Dermis microvascular lymphatic vessel endothelial cell (primary cell): ENCODE measurements around the gene NOTCH2. TPM values are rescaled to one million over a fixed set of nuclear protein-coding genes. Genes with fewer than 3 reads are reported as not detected.

Experiments used
- DNase-seq, 2 donors: peaks; one replicate each; pipeline versions ENCODE4 v3.0.0 to v3.0.0-alpha.2; 2010; ENCODE audit warnings: low read depth in 2 of 2
- total RNA-seq: library from RNA; depleted of rRNA; stranded (reverse); fragments of >200 nt; gene quantifications from 2 replicates; pipeline ENCODE4 v1.2.1, GENCODE V29; 2014

The NOTCH2 gene
- total RNA-seq, 1 donor from 2014 or later: 22.5 TPM

GRCh38 chr1:119975006-119975405 lies 94.5 kb downstream of the NOTCH2 start:
- no peak for DNase-seq

- no peak for DNase-seq
Observed at GRCh38 chr1:119974013-119974412, 95.4 kb downstream of the NOTCH2 start.

- no peak for DNase-seq
Observed at GRCh38 chr1:119971710-119972570, 97.5 kb downstream of the NOTCH2 start.

- DNase-seq: no peak
Observed at GRCh38 chr1:119968601-119969000, 100.9 kb downstream of the NOTCH2 start.

- DNase-seq: peak; percentile 6 to 52
Observed at GRCh38 chr1:119968068-119968492, 101.4 kb downstream of the NOTCH2 start.

- no peak for DNase-seq
Observed at GRCh38 chr1:119966681-119967080, 102.8 kb downstream of the NOTCH2 start.

- no peak for DNase-seq
Observed at GRCh38 chr1:119966020-119966419, 103.4 kb downstream of the NOTCH2 start.

- no peak for DNase-seq
Observed at GRCh38 chr1:119964673-119965363, 104.6 kb downstream of the NOTCH2 start.

- no peak for DNase-seq
Observed at GRCh38 chr1:119962296-119962968, 107.0 kb downstream of the NOTCH2 start.

- no peak for DNase-seq
Observed at GRCh38 chr1:119960501-119960900, 109.0 kb downstream of the NOTCH2 start.

- DNase-seq: no peak
Observed at GRCh38 chr1:119959268-119960220, 109.9 kb downstream of the NOTCH2 start.

GRCh38 chr1:119958223-119958622 lies 111.2 kb downstream of the NOTCH2 start:
- DNase-seq: no peak

- DNase-seq: no peak
Observed at GRCh38 chr1:119956306-119956705, 113.2 kb downstream of the NOTCH2 start.

- no peak for DNase-seq
Observed at GRCh38 chr1:119954476-119955422, 114.7 kb downstream of the NOTCH2 start.

GRCh38 chr1:119953266-119953998 lies 116.0 kb downstream of the NOTCH2 start:
- DNase-seq: no peak

GRCh38 chr1:119952496-119952895 lies 117.0 kb downstream of the NOTCH2 start:
- no peak for DNase-seq

GRCh38 chr1:119948342-119949214 lies 120.9 kb downstream of the NOTCH2 start:
- DNase-seq: peak; percentile 6 to 64

GRCh38 chr1:119947468-119947867 lies 122.0 kb downstream of the NOTCH2 start:
- DNase-seq: no peak
